ENCODE data around the gene BHLHE41.
A peak's percentile ranks its signal among the peaks of the same experiment; 100 is the strongest.

BHLHE41 gene

GRCh38 chr12:26124446-26125399 is at the start of gene BHLHE41:
TSS of gene BHLHE41 (minus strand) at chr12:26125037. CDS start at chr12:26124779, 258 bp downstream.
- H3K4me1 Mint-ChIP-seq (ENCODE audit: low read depth), result peaks cover 41% of the 10 kb centered on the region
- H3K27me3 Mint-ChIP-seq, result peaks cover 79% of the 10 kb centered on the region
- peak within 1 kb of the TSS; percentile 84 for H3K4me3 Mint-ChIP-seq

GRCh38 chr12:26172946-26173552 is 48.2 kb upstream of the BHLHE41 start:
- Mint-ChIP-seq H3K4me1 (ENCODE audit: low read depth) (no peaks in the 10 kb centered on the region), H3K36me3 (ENCODE audit: low read depth) (no peaks in the 10 kb centered on the region), H3K9me3 (no peaks in the 10 kb centered on the region), H3K27me3 (peaks cover 21% of the 10 kb centered on the region), H3K27ac (no peak overlapping the region), H3K4me3 (no peak overlapping the region)

More at GRCh38 chr12:26124446-26125399, at the start of gene BHLHE41:
- no peak within 1 kb of the TSS for H3K27ac Mint-ChIP-seq
- no peaks in the 10 kb centered on the region for H3K9me3 Mint-ChIP-seq
- H3K36me3 Mint-ChIP-seq (ENCODE audit: low read depth), result no peaks in the 10 kb centered on the region

- no peaks in the 10 kb centered on the region for H3K36me3 Mint-ChIP-seq (ENCODE audit: low read depth)
- no peaks in the 10 kb centered on the region for H3K9me3 Mint-ChIP-seq
- peaks cover 26% of the 10 kb centered on the region for H3K27me3 Mint-ChIP-seq
- no peak overlapping the region for H3K27ac Mint-ChIP-seq
- no peak overlapping the region for H3K4me3 Mint-ChIP-seq
- no peaks in the 10 kb centered on the region for H3K4me1 Mint-ChIP-seq (ENCODE audit: low read depth)
Measured at GRCh38 chr12:26172539-26172938, 47.7 kb upstream of the BHLHE41 start.

GRCh38 chr12:26172013-26172412 is 47.2 kb upstream of the BHLHE41 start:
- no peak overlapping the region for H3K4me3 Mint-ChIP-seq
- no peaks in the 10 kb centered on the region for H3K36me3 Mint-ChIP-seq (ENCODE audit: low read depth)
- H3K27ac Mint-ChIP-seq, result no peak overlapping the region
- no peaks in the 10 kb centered on the region for H3K9me3 Mint-ChIP-seq
- H3K4me1 Mint-ChIP-seq (ENCODE audit: low read depth), result no peaks in the 10 kb centered on the region
- H3K27me3 Mint-ChIP-seq, result peaks cover 31% of the 10 kb centered on the region

GRCh38 chr12:26164118-26164517 is 39.3 kb upstream of the BHLHE41 start:
- no peaks in the 10 kb centered on the region for H3K4me1 Mint-ChIP-seq (ENCODE audit: low read depth)
- H3K27me3 Mint-ChIP-seq, result peaks cover 31% of the 10 kb centered on the region
- no peaks in the 10 kb centered on the region for H3K9me3 Mint-ChIP-seq
- H3K27ac Mint-ChIP-seq, result no peak overlapping the region
- no peaks in the 10 kb centered on the region for H3K36me3 Mint-ChIP-seq (ENCODE audit: low read depth)
- H3K4me3 Mint-ChIP-seq, result no peak overlapping the region

- Mint-ChIP-seq H3K9me3 (no peaks in the 10 kb centered on the region), H3K4me3 (no peak overlapping the region), H3K36me3 (ENCODE audit: low read depth) (no peaks in the 10 kb centered on the region), H3K4me1 (ENCODE audit: low read depth) (peaks cover 4% of the 10 kb centered on the region), H3K27ac (no peak overlapping the region), H3K27me3 (peaks cover 25% of the 10 kb centered on the region)
Measured at GRCh38 chr12:26162905-26163304, 38.1 kb upstream of the BHLHE41 start.

GRCh38 chr12:26162174-26162573 is 37.3 kb upstream of the BHLHE41 start:
- Mint-ChIP-seq H3K9me3 (no peaks in the 10 kb centered on the region), H3K27me3 (peaks cover 17% of the 10 kb centered on the region), H3K27ac (no peak overlapping the region), H3K36me3 (ENCODE audit: low read depth) (no peaks in the 10 kb centered on the region), H3K4me3 (no peak overlapping the region), H3K4me1 (ENCODE audit: low read depth) (peaks cover 4% of the 10 kb centered on the region)

GRCh38 chr12:26158078-26158764 is 33.4 kb upstream of the BHLHE41 start:
- H3K4me3 Mint-ChIP-seq, result no peak overlapping the region

GRCh38 chr12:26157001-26157400 is 32.2 kb upstream of the BHLHE41 start:
- no peaks in the 10 kb centered on the region for H3K9me3 Mint-ChIP-seq
- H3K4me3 Mint-ChIP-seq, result no peak overlapping the region
- peaks cover 11% of the 10 kb centered on the region for H3K27me3 Mint-ChIP-seq
- H3K27ac Mint-ChIP-seq, result no peak overlapping the region
- H3K36me3 Mint-ChIP-seq (ENCODE audit: low read depth), result no peaks in the 10 kb centered on the region
- peaks cover 4% of the 10 kb centered on the region for H3K4me1 Mint-ChIP-seq (ENCODE audit: low read depth)

More at GRCh38 chr12:26158078-26158764, 33.4 kb upstream of the BHLHE41 start:
- no peaks in the 10 kb centered on the region for H3K36me3 Mint-ChIP-seq (ENCODE audit: low read depth)
- H3K27ac Mint-ChIP-seq, result no peak overlapping the region
- H3K4me1 Mint-ChIP-seq (ENCODE audit: low read depth), result peaks cover 4% of the 10 kb centered on the region
- no peaks in the 10 kb centered on the region for H3K9me3 Mint-ChIP-seq
- peaks cover 7% of the 10 kb centered on the region for H3K27me3 Mint-ChIP-seq

- Mint-ChIP-seq H3K36me3 (ENCODE audit: low read depth) (no peaks in the 10 kb centered on the region), H3K9me3 (no peaks in the 10 kb centered on the region), H3K27me3 (peaks cover 11% of the 10 kb centered on the region), H3K4me1 (ENCODE audit: low read depth) (peaks cover 4% of the 10 kb centered on the region), H3K27ac (no peak overlapping the region), H3K4me3 (no peak overlapping the region)
Measured at GRCh38 chr12:26156201-26156871, 31.5 kb upstream of the BHLHE41 start.

- Mint-ChIP-seq H3K9me3 (no peaks in the 10 kb centered on the region), H3K36me3 (ENCODE audit: low read depth) (no peaks in the 10 kb centered on the region), H3K27me3 (peaks cover 17% of the 10 kb centered on the region), H3K4me3 (no peak overlapping the region), H3K4me1 (ENCODE audit: low read depth) (peaks cover 4% of the 10 kb centered on the region), H3K27ac (no peak overlapping the region)
Measured at GRCh38 chr12:26153421-26154154, 28.8 kb upstream of the BHLHE41 start.

GRCh38 chr12:26152507-26153102 is 27.8 kb upstream of the BHLHE41 start:
- Mint-ChIP-seq H3K36me3 (ENCODE audit: low read depth) (no peaks in the 10 kb centered on the region), H3K27me3 (peaks cover 14% of the 10 kb centered on the region), H3K9me3 (no peaks in the 10 kb centered on the region), H3K4me1 (ENCODE audit: low read depth) (no peaks in the 10 kb centered on the region), H3K27ac (no peak overlapping the region), H3K4me3 (no peak overlapping the region)

GRCh38 chr12:26150736-26151450 is 26.1 kb upstream of the BHLHE41 start:
- Mint-ChIP-seq H3K27ac (no peak overlapping the region), H3K4me1 (ENCODE audit: low read depth) (no peaks in the 10 kb centered on the region), H3K4me3 (no peak overlapping the region), H3K36me3 (ENCODE audit: low read depth) (no peaks in the 10 kb centered on the region), H3K27me3 (peaks cover 14% of the 10 kb centered on the region), H3K9me3 (no peaks in the 10 kb centered on the region)

Measured in stimulated activated naive CD8-positive, alpha-beta T cell treated with anti-CD3 and anti-CD28 coated beads, Interleukin-15, Interleukin-2, amounts not matched to agents 100 ng/mL and 50 ng/mL, for 24 hours (primary cell).